GM12874 (cell line): ENCODE results near the gene ADAMTSL1.
A peak's percentile ranks its signal among the peaks of the same experiment; 100 is the strongest.

Source experiments
- CTCF ChIP-seq: IDR thresholded peaks from 2 replicates; pipeline ENCODE4 v1.5.1; 2011; ENCODE audit warnings: low read depth, mild to moderate bottlenecking, control low read depth, low read length, moderate library complexity; ENCODE audit not compliant: insufficient read depth

The ADAMTSL1 gene

DNA sequence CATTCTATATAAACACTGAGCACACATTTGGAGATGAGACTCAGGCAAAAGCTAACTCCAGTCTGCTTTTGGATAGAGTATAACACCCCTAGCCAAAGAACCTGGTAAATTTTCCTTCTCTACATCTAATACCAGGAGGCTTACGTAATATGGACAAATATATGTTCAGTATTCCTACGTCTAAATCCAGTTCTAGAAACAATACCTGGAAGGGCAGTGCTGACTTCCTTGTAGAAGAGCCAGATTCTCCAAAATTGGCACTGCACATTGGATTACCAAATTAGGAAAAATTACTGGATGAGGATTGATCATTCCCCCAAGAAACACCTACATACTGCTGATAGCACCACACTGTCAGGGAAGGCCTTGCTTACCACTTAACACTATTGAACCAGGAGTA is 311.7 kb downstream of the ADAMTSL1 start:
- no peak for TF ChIP-seq CTCF

DNA sequence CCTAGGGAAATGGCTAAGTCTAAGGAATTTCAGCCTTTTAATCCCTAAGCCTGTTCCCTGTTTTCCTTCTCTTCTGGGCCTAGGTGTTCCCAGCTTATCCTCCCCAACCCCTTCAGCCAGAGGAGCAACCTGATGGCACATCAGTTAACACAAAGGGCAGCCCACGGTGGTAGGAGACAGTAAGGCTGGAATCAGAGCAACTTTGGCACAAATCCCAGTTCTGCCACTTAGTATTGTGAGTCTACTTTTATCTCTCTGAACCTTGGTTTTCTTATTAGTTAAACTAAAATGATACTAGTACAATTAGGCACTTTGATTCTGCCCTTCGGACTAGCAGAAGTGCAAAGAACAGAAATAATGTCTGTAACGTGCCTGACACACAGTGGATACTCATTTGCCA is 312.2 kb downstream of the ADAMTSL1 start:
- TF ChIP-seq CTCF, result no peak

GRCh38 chr9:18786911-18787650 is 313.1 kb downstream of the ADAMTSL1 start:
- TF ChIP-seq CTCF, result no peak

DNA sequence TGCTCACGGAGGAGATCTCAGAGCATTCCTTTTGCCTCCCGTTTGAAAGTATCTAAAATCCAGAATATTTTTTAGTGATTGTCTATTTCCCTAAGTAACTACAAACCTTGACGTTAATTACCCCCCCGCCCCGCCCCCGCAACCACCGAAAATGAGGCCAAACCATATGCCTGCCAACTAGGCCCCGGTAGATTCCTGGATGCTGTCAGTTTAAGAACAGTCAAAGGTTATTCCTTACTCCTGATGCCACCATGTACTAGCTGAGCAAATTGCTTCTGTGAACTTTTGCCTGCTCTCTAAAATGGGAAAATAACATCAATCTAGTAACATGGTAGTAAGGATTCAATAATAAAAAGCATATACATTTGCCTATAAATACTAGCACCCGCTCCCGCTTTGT is 314.3 kb downstream of the ADAMTSL1 start:
- TF ChIP-seq CTCF, result no peak

GRCh38 chr9:18791074-18791473 is 317.1 kb downstream of the ADAMTSL1 start:
- TF ChIP-seq CTCF, result peak; percentile 38; the same call in 1 of the 2 replicates

DNA sequence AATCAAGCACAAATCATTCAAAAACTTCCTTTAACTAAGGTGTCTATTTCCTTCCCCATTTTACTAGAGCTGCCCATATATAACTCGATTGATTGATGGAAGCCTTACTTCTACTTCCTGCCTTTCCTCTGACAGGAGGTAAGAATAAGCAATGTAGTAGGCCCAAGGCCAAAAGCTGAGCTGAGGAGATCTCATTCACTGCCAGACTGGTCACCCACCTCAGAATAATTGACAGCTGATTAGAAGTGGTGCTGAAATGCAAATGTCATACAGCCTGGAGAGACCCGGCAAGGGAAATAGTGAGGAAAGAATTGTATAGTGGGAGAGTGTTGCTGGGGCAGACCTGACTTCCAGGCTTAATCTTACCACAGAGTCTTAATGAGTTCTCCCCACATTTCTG is 319.2 kb downstream of the ADAMTSL1 start:
- TF ChIP-seq CTCF, result no peak

- TF ChIP-seq CTCF, result no peak
Observed at GRCh38 chr9:18795947-18796671, 322.2 kb downstream of the ADAMTSL1 start.
